Measurements from ENCODE around the gene ELANE. TPM values are rescaled to one million over a fixed set of nuclear protein-coding genes. Genes with fewer than 3 reads are reported as not detected.
A peak's percentile ranks its signal among the peaks of the same experiment; 100 is the strongest.

The ELANE gene
- total RNA-seq, 1 experiment from 2014 or later = not detected

- no peaks in the 10 kb centered on the region for H3K4me1 Mint-ChIP-seq (ENCODE audit: low read depth, unreplicated experiment)
- H3K27me3 Mint-ChIP-seq (ENCODE audit: insufficient read depth, unreplicated experiment) = no peaks in the 10 kb centered on the region
- TF ChIP-seq CTCF (IDR thresholded peaks at IDR 0.05; ENCODE audit: insufficient read depth in 1 of 2, low read depth in 1 of 2, low read length in 1 of 2, severe bottlenecking in 1 of 2, unreplicated experiment in 1 of 2) = no peak
- no TSS peak for BruUV-seq (replicated peaks)
- ChIA-PET POLR2A (no interaction called here), CTCF (interaction anchor here (0.5 to 0.7 kb wide), 2 partner anchors 10 to 125 kb away, joined by 3 to 4 read pairs; no protein-coding TSS in a partner anchor)
- H3K4me1 ChIP-seq = 0 out of 2 replicates have a peak, but pooled peaks cover 4% of the 10 kb centered on the region
- DNase-seq = no peak
- no peaks in the 10 kb centered on the region for H3K36me3 ChIP-seq (ENCODE audit: control insufficient read depth, insufficient read depth, low read length)
- H3K4me3 ChIP-seq (ENCODE audit: low read depth, low read length) = no peak overlapping the region
- no peak overlapping the region for H3K27ac Mint-ChIP-seq (ENCODE audit: unreplicated experiment)
- no peaks in the 10 kb centered on the region for H3K9me3 ChIP-seq
- peaks cover 29% of the 10 kb centered on the region for H3K36me3 Mint-ChIP-seq (ENCODE audit: insufficient read depth, unreplicated experiment)
- no peaks in the 10 kb centered on the region for H3K9me3 Mint-ChIP-seq (ENCODE audit: unreplicated experiment)
- intact Hi-C loops (cut with micrococcal nuclease; ENCODE audit: unreplicated experiment) = no loop called here
- no peak overlapping the region for H3K4me3 Mint-ChIP-seq (ENCODE audit: unreplicated experiment)
- no peaks in the 10 kb centered on the region for H3K27me3 ChIP-seq (replicated peaks; ENCODE audit: control insufficient read depth, insufficient read depth, low read length)
Observed at GRCh38 chr19:858284-858683, 6.2 kb downstream of the ELANE start.

- Mint-ChIP-seq H3K9me3 (ENCODE audit: unreplicated experiment) (no peaks in the 10 kb centered on the region), H3K27me3 (ENCODE audit: insufficient read depth, unreplicated experiment) (no peaks in the 10 kb centered on the region), H3K27ac (ENCODE audit: unreplicated experiment) (no peak within 1 kb of the TSS), H3K4me1 (ENCODE audit: low read depth, unreplicated experiment) (no peaks in the 10 kb centered on the region), H3K36me3 (ENCODE audit: insufficient read depth, unreplicated experiment) (peaks cover 37% of the 10 kb centered on the region), H3K4me3 (ENCODE audit: unreplicated experiment) (peak within 1 kb of the TSS; percentile 54)
- POLR2A ChIA-PET = no interaction called here
- Histone ChIP-seq H3K9me3 (no peaks in the 10 kb centered on the region), H3K27me3 (replicated peaks; ENCODE audit: control insufficient read depth, insufficient read depth, low read length) (no peaks in the 10 kb centered on the region), H3K4me3 (ENCODE audit: low read depth, low read length) (peak within 1 kb of the TSS; percentile 35), H3K36me3 (ENCODE audit: control insufficient read depth, insufficient read depth, low read length) (no peaks in the 10 kb centered on the region), H3K4me1 (0 out of 2 replicates have a peak, but pooled peaks cover 4% of the 10 kb centered on the region)
- DNase-seq = no peak
- no TSS peak for BruUV-seq (replicated peaks)
- no peak for TF ChIP-seq CTCF (IDR thresholded peaks at IDR 0.05; ENCODE audit: insufficient read depth in 1 of 2, low read depth in 1 of 2, low read length in 1 of 2, severe bottlenecking in 1 of 2, unreplicated experiment in 1 of 2)
- CTCF ChIA-PET = interaction anchor here (0.5 to 0.6 kb wide), 2 partner anchors 124 to 1552 kb away, joined by 4 to 9 read pairs; no protein-coding TSS in a partner anchor
- intact Hi-C loops (cut with micrococcal nuclease; ENCODE audit: unreplicated experiment) = no loop called here
Observed at GRCh38 chr19:858868-859843, 7.1 kb downstream of the ELANE start, which contains the start of gene CFD. CFD (plus strand) TSS chr19:859664; CDS start chr19:859690, 26 bp downstream.

GRCh38 chr19:861141-861755, 9.1 kb downstream of the ELANE start:
- no peak for TF ChIP-seq CTCF (IDR thresholded peaks at IDR 0.05; ENCODE audit: insufficient read depth in 1 of 2, low read depth in 1 of 2, low read length in 1 of 2, severe bottlenecking in 1 of 2, unreplicated experiment in 1 of 2)
- no TSS peak for BruUV-seq (replicated peaks)
- ChIA-PET CTCF (interaction anchor here (0.6 kb wide), 2 partner anchors 123 to 141 kb away, joined by 7 to 8 read pairs; no protein-coding TSS in a partner anchor), POLR2A (no interaction called here)
- Histone ChIP-seq H3K4me3 (ENCODE audit: low read depth, low read length) (peak overlapping the region; percentile 35), H3K9me3 (no peaks in the 10 kb centered on the region), H3K27me3 (replicated peaks; ENCODE audit: control insufficient read depth, insufficient read depth, low read length) (no peaks in the 10 kb centered on the region), H3K36me3 (ENCODE audit: control insufficient read depth, insufficient read depth, low read length) (no peaks in the 10 kb centered on the region), H3K4me1 (0 out of 2 replicates have a peak, but pooled peaks cover 4% of the 10 kb centered on the region)
- no peak overlapping the region for H3K27ac Mint-ChIP-seq (ENCODE audit: unreplicated experiment)
- intact Hi-C loops (cut with micrococcal nuclease; ENCODE audit: unreplicated experiment) = loop anchor here (10.0 kb wide), 1 partner anchor 86 kb away; no protein-coding TSS in a partner anchor
- H3K27me3 Mint-ChIP-seq (ENCODE audit: insufficient read depth, unreplicated experiment) = no peaks in the 10 kb centered on the region
- H3K36me3 Mint-ChIP-seq (ENCODE audit: insufficient read depth, unreplicated experiment) = peaks cover 53% of the 10 kb centered on the region
- H3K9me3 Mint-ChIP-seq (ENCODE audit: unreplicated experiment) = no peaks in the 10 kb centered on the region
- H3K4me3 Mint-ChIP-seq (ENCODE audit: unreplicated experiment) = no peak overlapping the region
- no peak for DNase-seq
- H3K4me1 Mint-ChIP-seq (ENCODE audit: low read depth, unreplicated experiment) = no peaks in the 10 kb centered on the region

Data from Caco-2 (cell line).